GM12872 (cell line): ENCODE results near the gene ACER3.

Source experiments
- TF ChIP-seq, protein P1 (sequence below): IDR thresholded peaks from 3 replicates; pipeline ENCODE4 v1.5.1; 2011; ENCODE audit warnings: low read depth, mild to moderate bottlenecking, low read length, moderate library complexity; ENCODE audit not compliant: insufficient read depth

The ACER3 gene

DNA sequence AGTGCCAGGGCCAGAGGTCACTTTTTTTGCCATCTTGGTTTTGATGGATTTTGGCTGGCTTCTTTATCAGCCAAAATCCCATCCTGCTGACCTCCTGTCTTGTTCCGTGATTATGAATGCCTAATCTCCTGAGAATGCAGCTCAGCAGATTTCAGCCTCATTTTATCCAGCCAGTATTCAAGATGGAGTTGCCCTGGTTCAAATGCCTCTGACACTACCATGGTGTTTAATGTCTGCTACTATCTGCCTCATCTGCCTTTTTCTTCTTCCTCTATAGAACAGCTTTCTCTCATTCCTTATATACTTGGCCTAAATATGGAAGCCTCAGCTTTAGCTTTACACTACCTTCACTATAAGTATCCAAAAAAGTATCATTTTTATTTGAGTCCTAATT, 50.7 kb downstream of the ACER3 start:
- TF ChIP-seq, protein P1, sequence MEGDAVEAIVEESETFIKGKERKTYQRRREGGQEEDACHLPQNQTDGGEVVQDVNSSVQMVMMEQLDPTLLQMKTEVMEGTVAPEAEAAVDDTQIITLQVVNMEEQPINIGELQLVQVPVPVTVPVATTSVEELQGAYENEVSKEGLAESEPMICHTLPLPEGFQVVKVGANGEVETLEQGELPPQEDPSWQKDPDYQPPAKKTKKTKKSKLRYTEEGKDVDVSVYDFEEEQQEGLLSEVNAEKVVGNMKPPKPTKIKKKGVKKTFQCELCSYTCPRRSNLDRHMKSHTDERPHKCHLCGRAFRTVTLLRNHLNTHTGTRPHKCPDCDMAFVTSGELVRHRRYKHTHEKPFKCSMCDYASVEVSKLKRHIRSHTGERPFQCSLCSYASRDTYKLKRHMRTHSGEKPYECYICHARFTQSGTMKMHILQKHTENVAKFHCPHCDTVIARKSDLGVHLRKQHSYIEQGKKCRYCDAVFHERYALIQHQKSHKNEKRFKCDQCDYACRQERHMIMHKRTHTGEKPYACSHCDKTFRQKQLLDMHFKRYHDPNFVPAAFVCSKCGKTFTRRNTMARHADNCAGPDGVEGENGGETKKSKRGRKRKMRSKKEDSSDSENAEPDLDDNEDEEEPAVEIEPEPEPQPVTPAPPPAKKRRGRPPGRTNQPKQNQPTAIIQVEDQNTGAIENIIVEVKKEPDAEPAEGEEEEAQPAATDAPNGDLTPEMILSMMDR, result no peak

DNA sequence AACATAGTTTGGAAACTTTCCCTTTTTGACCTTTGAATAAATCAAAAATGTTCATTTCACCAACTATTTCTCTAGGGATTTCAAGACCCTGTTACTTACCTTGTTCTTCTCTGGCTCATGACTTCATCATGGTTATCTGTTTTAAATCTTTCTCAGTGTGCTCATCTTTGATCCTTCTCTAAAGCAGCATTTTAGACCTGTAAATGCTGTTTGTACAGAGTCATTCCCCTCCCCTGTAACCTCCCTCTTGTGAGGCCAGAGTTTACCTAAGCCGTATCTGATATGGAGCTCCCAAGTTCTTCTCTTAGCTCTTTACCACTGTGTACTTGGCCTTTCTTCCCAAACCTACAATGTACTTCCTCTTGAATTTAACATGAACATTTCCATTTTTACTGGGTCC, 56.0 kb downstream of the ACER3 start:
- TF ChIP-seq, protein P1, result no peak

DNA sequence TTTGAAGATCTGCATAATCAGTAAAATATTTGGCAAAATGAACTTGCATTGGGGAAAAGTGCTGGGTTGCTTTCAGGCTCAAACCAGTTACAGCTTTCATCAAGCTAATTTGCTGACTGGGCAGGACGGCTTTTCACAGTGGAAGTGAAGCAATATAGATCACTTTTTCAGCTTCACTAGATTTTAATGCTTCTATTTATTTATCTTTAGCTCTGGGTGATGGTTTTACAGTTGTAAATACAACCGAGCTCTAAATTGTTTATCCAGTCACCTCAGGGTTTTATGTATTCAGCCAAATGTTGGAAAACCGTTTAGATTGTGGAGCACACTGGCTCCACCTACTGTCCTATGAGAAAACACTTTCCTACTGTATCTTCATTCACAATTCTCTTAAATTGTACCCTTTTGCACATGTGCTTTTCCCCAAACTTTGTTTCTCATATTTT, 58.2 kb downstream of the ACER3 start:
- TF ChIP-seq, protein P1, result peak; percentile 75

DNA sequence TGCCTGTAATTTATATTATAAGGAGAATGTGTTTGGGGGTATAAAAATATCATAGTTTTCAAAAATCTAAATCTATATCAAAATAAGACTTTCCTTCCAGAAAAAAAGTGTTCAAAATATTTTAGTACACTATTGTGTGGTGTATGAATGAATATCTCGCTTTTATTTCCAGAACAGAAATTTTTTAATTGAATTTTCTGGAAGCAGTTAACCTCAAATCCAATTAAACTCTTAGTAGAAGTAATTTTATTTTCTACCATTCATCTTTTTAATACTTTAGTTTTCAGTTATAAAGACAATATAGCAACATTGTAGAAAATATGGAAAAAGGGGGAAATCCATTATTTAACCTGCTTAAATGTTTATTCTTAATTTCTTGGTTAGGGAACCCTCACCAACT, 58.7 kb downstream of the ACER3 start:
- TF ChIP-seq, protein P1, result no peak

DNA sequence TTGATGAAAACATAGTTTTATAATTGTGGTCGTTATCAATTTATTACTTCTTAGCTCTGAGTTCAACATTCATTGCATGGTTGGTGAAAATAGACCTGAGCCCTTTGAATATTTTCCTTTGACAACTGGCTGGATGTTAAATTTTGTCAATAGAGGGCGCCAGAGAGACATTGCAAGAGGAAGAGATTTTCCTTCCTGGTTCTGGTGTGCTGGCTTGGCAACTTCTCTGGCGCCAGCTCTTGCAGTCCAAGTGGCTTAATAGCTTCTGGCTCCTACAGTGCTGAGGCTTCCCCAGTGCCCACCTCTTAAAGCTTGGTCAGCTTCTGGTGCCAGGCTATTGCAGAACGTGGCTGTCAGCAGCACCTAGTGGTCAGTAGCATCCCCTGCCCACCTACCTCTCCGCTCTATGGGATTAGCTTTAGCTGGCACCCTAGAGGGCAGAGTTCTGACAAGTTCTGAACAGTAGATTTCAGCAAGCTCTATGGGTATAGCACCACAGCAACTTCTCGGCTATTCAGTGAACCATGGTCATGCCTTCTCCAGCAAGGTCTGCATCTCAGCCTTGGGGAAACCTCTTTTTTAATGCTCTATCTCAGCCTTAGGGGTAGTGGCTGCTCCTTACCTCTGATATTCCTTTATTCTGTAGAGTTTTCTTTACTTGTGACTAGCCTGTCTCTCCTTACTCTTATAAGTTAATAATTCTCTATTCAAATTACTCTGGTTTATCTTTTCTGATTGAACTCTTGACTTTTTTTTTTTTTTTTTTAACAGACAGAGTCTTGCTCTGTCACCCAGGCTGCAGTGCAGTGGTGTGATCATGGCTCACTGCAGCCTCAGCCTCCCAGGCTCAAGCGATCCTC, 59.4 kb downstream of the ACER3 start:
- TF ChIP-seq, protein P1, result peak; percentile 82

DNA sequence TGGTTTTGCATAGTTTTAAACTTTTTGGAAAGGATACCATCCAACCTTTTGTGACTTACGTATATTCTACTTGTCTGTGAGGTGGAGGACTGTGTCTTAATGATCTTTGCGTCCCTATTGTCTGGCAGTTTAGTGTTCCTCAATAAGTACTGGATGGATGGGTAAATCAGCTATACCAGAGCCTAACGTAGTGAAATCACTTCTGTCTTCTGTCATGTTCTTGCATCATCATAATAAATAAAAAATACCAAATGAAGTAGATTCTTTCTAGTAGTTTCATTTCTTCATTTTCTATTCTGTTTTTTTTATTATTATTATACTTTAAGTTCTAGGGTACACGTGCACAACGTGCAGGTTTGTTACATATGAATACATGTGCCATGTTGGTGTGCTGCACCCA, 66.4 kb downstream of the ACER3 start:
- TF ChIP-seq, protein P1, result no peak

DNA sequence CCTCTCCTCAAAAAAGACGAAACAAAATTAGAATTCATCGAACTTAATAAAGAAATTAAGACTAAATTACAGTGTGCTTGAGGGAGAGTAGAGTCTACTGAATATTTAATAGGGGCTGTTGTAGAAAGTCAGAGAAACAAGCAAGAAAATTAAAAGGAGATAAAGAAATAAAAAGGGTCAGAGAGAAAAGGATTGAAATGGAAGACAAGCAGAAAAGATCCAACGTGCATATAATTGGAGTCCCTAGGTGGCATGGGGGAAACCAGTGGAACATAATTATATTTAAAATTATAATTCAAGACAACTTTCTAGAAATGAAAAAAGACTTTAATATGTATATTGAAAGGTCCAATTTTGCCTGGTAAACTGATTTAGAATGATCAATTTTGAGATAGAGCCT, 74.3 kb downstream of the ACER3 start:
- TF ChIP-seq, protein P1, result no peak
